CD4-positive, alpha-beta T cell (primary cell): ENCODE measurements around the gene HIRA. TPM values are rescaled to one million over a fixed set of nuclear protein-coding genes. Genes with fewer than 3 reads are reported as not detected.

Source experiments
- ATAC-seq: fragments of 200-7000 bp; cut with Tn5 transposase; one replicate; pipeline ENCODE4 v1.10.0; 2022; ENCODE audit warnings: mild to moderate bottlenecking; ENCODE audit not compliant: poor library complexity
- CTCF ChIA-PET: fragments of 350-600 bp; sonication (Branson Sonifier 250); formaldehyde crosslinking; loops from one replicate; lab custom pipeline; 2021; ENCODE audit warnings: antibody characterized with exemption, inconsistent platforms; lab: Charles Lee
- POLR2A ChIA-PET: fragments of 350-600 bp; sonication (Branson Sonifier 250); formaldehyde crosslinking; loops from one replicate; lab custom pipeline; 2021; ENCODE audit warnings: antibody characterized with exemption, inconsistent platforms; lab: Charles Lee
- DNase-seq, 14 experiments: peaks; one replicate each; pipeline ENCODE4 v3.0.0-alpha.2; 2013 to 2020; ENCODE audit warnings: mixed read lengths in 2 of 14
- H3K27ac ChIP-seq, 2 donors: one replicate each; pipeline versions ENCODE4 v1.5.1 to v1.7.0; 2013; ENCODE audit warnings: low read length in 2 of 2, low read depth in 1 of 2, mild to moderate bottlenecking in 1 of 2
- H3K27me3 ChIP-seq, 2 experiments: 1 replicate in 1 of 2; 2 replicates in 1 of 2; pipeline versions ENCODE4 v1.6.1 to v1.7.0; 2013; ENCODE audit warnings: low read length in 2 of 2, control low read depth in 1 of 2, mild to moderate bottlenecking in 1 of 2, moderate library complexity in 1 of 2; ENCODE audit not compliant: insufficient read depth in 2 of 2, control insufficient read depth in 1 of 2
- H3K36me3 ChIP-seq: one replicate; pipeline ENCODE4 v1.6.1; 2013; ENCODE audit warnings: low read length, control low read depth; ENCODE audit not compliant: insufficient read depth
- H3K4me1 ChIP-seq: one replicate; pipeline ENCODE4 v1.6.1; 2013; ENCODE audit warnings: low read length, control low read depth; ENCODE audit not compliant: insufficient read depth
- H3K4me3 ChIP-seq: one replicate; pipeline ENCODE4 v1.5.1; 2013; ENCODE audit warnings: mild to moderate bottlenecking, low read length, moderate library complexity
- H3K9me3 ChIP-seq, 2 experiments: 1 replicate in 1 of 2; 2 replicates in 1 of 2; pipeline versions ENCODE4 v1.6.1 to v1.7.0; 2013; ENCODE audit warnings: low read length in 2 of 2, mild to moderate bottlenecking in 2 of 2, control low read depth in 1 of 2, moderate library complexity in 1 of 2; ENCODE audit not compliant: control insufficient read depth in 1 of 2, insufficient read depth in 1 of 2
- H3K27ac Mint-ChIP-seq: one replicate; pipeline ENCODE4 v1.8.0; 2020; ENCODE audit warnings: mixed read lengths
- H3K27me3 Mint-ChIP-seq: one replicate; pipeline ENCODE4 v1.8.0; 2021; ENCODE audit warnings: mixed read lengths
- H3K36me3 Mint-ChIP-seq: one replicate; pipeline ENCODE4 v1.8.0; 2021; ENCODE audit warnings: low read depth, mixed read lengths
- H3K4me1 Mint-ChIP-seq: one replicate; pipeline ENCODE4 v1.8.0; 2021; ENCODE audit warnings: low read depth, mixed read lengths
- H3K4me3 Mint-ChIP-seq: one replicate; pipeline ENCODE4 v1.8.0; 2020; ENCODE audit warnings: mild to moderate bottlenecking, mixed read lengths
- H3K9me3 Mint-ChIP-seq: one replicate; pipeline ENCODE4 v1.8.0; 2020; ENCODE audit warnings: mixed read lengths
- intact Hi-C, 2 experiments: fragments of 100-400 bp; cut with DNase I in 1 of 2; cut with micrococcal nuclease in 1 of 2; formaldehyde crosslinking; loops; one replicate each; pipeline versions ENCODE4 v1.15.1 to v1.9.0; 2023 to 2025; cut with DNase I, micrococcal nuclease
- total RNA-seq, 174 experiments: library from RNA in 2 of 174; stranded (reverse) in 2 of 174; gene quantifications; one replicate each; pipeline ENCODE4 v1.2.3 and lab custom pipeline; 2021 to 2026
- TF ChIP-seq, protein P1 (sequence below): fragments of 200-600 bp; IDR thresholded peaks from one replicate; pipeline ENCODE4 v1.8.0; 2022; ENCODE audit warnings: antibody characterized with exemption, mild to moderate bottlenecking

Gene HIRA
- total RNA-seq, 2 experiments from 2014 or later: 15.2 to 15.5 TPM

- intact Hi-C loops: loop anchor here in 1 of 2 experiments (10.0 kb wide), 1 partner anchor 218 kb away; no protein-coding TSS in a partner anchor
- POLR2A ChIA-PET: no interaction called here
- H3K4me3 ChIP-seq: no peak overlapping the region
Measured at GRCh38 chr22:19406846-19407245, 24.7 kb downstream of the HIRA start.

DNA sequence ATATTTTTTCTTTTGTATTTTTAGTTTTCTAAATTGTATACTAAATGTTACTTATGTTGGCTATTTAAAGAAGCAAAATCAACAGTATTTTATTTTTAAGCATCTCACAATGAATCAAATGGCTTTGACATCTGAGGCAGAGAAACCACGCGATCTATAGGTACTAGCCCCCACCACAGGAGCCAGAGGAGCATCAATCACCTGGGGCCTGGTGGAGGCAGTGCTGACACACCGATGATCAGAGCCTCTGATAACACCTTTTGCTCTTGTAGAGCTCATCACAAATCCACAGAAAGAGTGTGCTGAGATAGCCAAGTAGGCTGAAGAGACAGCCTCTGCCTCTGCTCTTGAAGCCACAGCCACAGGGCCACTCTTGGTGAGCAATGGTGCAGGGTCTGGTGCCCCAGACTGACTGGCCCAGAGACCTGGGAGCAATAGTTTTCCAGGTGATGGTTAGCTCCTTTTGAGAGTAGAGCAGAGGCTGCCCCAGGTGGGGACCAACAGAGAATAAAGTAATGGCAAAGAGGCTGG, 25.2 kb downstream of the HIRA start:
- Mint-ChIP-seq H3K9me3 (no peaks in the 10 kb centered on the region), H3K27me3 (no peaks in the 10 kb centered on the region), H3K27ac (no peak overlapping the region), H3K4me1 (peaks cover 4% of the 10 kb centered on the region), H3K36me3 (peaks cover 80% of the 10 kb centered on the region), H3K4me3 (no peak overlapping the region)
- Histone ChIP-seq H3K4me3 (no peak overlapping the region), H3K4me1 (no peaks in the 10 kb centered on the region), H3K27ac (no peak overlapping the region), H3K36me3 (peaks cover 72% of the 10 kb centered on the region), H3K9me3 (no peaks in the 10 kb centered on the region), H3K27me3 (no peaks in the 10 kb centered on the region)
- DNase-seq (no peak), ATAC-seq (no peak)
- TF ChIP-seq, protein P1, sequence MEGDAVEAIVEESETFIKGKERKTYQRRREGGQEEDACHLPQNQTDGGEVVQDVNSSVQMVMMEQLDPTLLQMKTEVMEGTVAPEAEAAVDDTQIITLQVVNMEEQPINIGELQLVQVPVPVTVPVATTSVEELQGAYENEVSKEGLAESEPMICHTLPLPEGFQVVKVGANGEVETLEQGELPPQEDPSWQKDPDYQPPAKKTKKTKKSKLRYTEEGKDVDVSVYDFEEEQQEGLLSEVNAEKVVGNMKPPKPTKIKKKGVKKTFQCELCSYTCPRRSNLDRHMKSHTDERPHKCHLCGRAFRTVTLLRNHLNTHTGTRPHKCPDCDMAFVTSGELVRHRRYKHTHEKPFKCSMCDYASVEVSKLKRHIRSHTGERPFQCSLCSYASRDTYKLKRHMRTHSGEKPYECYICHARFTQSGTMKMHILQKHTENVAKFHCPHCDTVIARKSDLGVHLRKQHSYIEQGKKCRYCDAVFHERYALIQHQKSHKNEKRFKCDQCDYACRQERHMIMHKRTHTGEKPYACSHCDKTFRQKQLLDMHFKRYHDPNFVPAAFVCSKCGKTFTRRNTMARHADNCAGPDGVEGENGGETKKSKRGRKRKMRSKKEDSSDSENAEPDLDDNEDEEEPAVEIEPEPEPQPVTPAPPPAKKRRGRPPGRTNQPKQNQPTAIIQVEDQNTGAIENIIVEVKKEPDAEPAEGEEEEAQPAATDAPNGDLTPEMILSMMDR: no peak
- ChIA-PET POLR2A (no interaction called here), CTCF (no interaction called here)
- intact Hi-C loops: loop anchor here in 1 of 2 experiments (10.0 kb wide), 1 partner anchor 218 kb away; no protein-coding TSS in a partner anchor

More at GRCh38 chr22:19406846-19407245, 24.7 kb downstream of the HIRA start:
- Histone ChIP-seq H3K27ac (no peak overlapping the region), H3K36me3 (peaks cover 67% of the 10 kb centered on the region), H3K27me3 (no peaks in the 10 kb centered on the region), H3K4me1 (peaks cover 2% of the 10 kb centered on the region), H3K9me3 (no peaks in the 10 kb centered on the region)
- DNase-seq: no peak
- TF ChIP-seq, protein P1: no peak
- H3K36me3 Mint-ChIP-seq: peaks cover 76% of the 10 kb centered on the region
- H3K27ac Mint-ChIP-seq: no peak overlapping the region
- peaks cover 9% of the 10 kb centered on the region for H3K4me1 Mint-ChIP-seq
- H3K4me3 Mint-ChIP-seq: no peak overlapping the region
- ATAC-seq: no peak
- CTCF ChIA-PET: no interaction called here
- no peaks in the 10 kb centered on the region for H3K27me3 Mint-ChIP-seq
- no peaks in the 10 kb centered on the region for H3K9me3 Mint-ChIP-seq

- ChIA-PET CTCF (no interaction called here), POLR2A (no interaction called here)
Measured at GRCh38 chr22:19405652-19406051, 25.9 kb downstream of the HIRA start.

More at GRCh38 chr22:19405652-19406051, 25.9 kb downstream of the HIRA start:
- H3K27ac ChIP-seq: no peak overlapping the region
- no peak overlapping the region for H3K4me3 ChIP-seq
- Mint-ChIP-seq H3K4me1 (no peaks in the 10 kb centered on the region), H3K4me3 (no peak overlapping the region), H3K9me3 (no peaks in the 10 kb centered on the region), H3K27ac (no peak overlapping the region), H3K36me3 (peaks cover 80% of the 10 kb centered on the region), H3K27me3 (no peaks in the 10 kb centered on the region)
- intact Hi-C loops: loop anchor here in 1 of 2 experiments (10.0 kb wide), 1 partner anchor 219 kb away; no protein-coding TSS in a partner anchor
- H3K4me1 ChIP-seq: no peaks in the 10 kb centered on the region
- H3K36me3 ChIP-seq: peaks cover 72% of the 10 kb centered on the region
- TF ChIP-seq, protein P1: no peak
- no peaks in the 10 kb centered on the region for H3K9me3 ChIP-seq
- DNase-seq (no peak), ATAC-seq (no peak)
- no peaks in the 10 kb centered on the region for H3K27me3 ChIP-seq
